ENCODE results near the gene PTH2. TPM values are rescaled to one million over a fixed set of nuclear protein-coding genes. Genes with fewer than 3 reads are reported as not detected.

The PTH2 gene
- polyA plus RNA-seq, 1 donor (not counting 4 experiments of a cell fraction or from before 2014, with no cell fraction given) = not detected

GRCh38 chr19:49459388-49459787 lies 36.1 kb upstream of the PTH2 start:
- H3K27me3 ChIP-seq (ENCODE audit: control insufficient read depth, extremely low read depth, insufficient read depth, low read length) = no peaks in the 10 kb centered on the region
- H3K4me2 ChIP-seq (ENCODE audit: control insufficient read depth, extremely low read depth, insufficient read depth, low read depth, low read length) = no peak overlapping the region
- H3K4me1 ChIP-seq (ENCODE audit: control insufficient read depth, extremely low read depth, insufficient read depth, low read length) = peaks cover 3% of the 10 kb centered on the region
- no peak for FAIRE-seq
- TF ChIP-seq EZH2 (IDR thresholded peaks at IDR 0.05; ENCODE audit: low read length) (no peak), CTCF (optimal IDR thresholded peaks at IDR 0.05 in 1 of 3, IDR thresholded peaks at IDR 0.05 in 1 of 3, conservative IDR thresholded peaks at IDR 0.05 in 1 of 3; ENCODE audit: extremely low read depth in 1 of 3, insufficient read depth in 2 of 3, low read length in 3 of 3) (no peak)
- no peaks in the 10 kb centered on the region for H3K9me1 ChIP-seq (ENCODE audit: control insufficient read depth, extremely low read depth, insufficient read depth, low read length)
- H3K27ac ChIP-seq (ENCODE audit: control insufficient read depth, insufficient read depth, low read length) = no peak overlapping the region
- peaks cover 2% of the 10 kb centered on the region for H3K79me2 ChIP-seq (ENCODE audit: control insufficient read depth, insufficient read depth, low read length)
- dilution Hi-C loops (cut with MboI; ENCODE audit: extremely low pct_ligation_motif_present, low sequenced_read_pairs) = no loop called here
- no peak overlapping the region for H2AFZ ChIP-seq (ENCODE audit: control insufficient read depth, low read length)
- H3K9me3 ChIP-seq (ENCODE audit: control insufficient read depth, low read depth, low read length) = no peaks in the 10 kb centered on the region
- H4K20me1 ChIP-seq (ENCODE audit: control insufficient read depth, extremely low read depth, insufficient read depth, low read length) = no peaks in the 10 kb centered on the region
- no peak overlapping the region for H3K4me3 ChIP-seq (ENCODE audit: control insufficient read depth in 2 of 3, extremely low read depth in 1 of 3, insufficient read depth in 2 of 3, low read depth in 1 of 3, low read length in 3 of 3)
- peaks cover 4 to 5% of the 10 kb centered on the region in 2 experiments for H3K36me3 ChIP-seq (ENCODE audit: control insufficient read depth in 2 of 2, extremely low read depth in 1 of 2, insufficient read depth in 2 of 2, low read length in 2 of 2)
- H3K9ac ChIP-seq (ENCODE audit: control insufficient read depth, extremely low read depth, insufficient read depth, low read length) = no peak overlapping the region
- DNase-seq (ENCODE audit: low read depth, low spot score) = no peak

- H3K4me3 ChIP-seq (ENCODE audit: control insufficient read depth in 2 of 3, extremely low read depth in 1 of 3, insufficient read depth in 2 of 3, low read depth in 1 of 3, low read length in 3 of 3) = no peak overlapping the region
- H3K9me3 ChIP-seq (ENCODE audit: control insufficient read depth, low read depth, low read length) = no peaks in the 10 kb centered on the region
- H3K27me3 ChIP-seq (ENCODE audit: control insufficient read depth, extremely low read depth, insufficient read depth, low read length) = no peaks in the 10 kb centered on the region
- H3K79me2 ChIP-seq (ENCODE audit: control insufficient read depth, insufficient read depth, low read length) = peaks cover 8% of the 10 kb centered on the region
- H3K9ac ChIP-seq (ENCODE audit: control insufficient read depth, extremely low read depth, insufficient read depth, low read length) = no peak overlapping the region
- H3K9me1 ChIP-seq (ENCODE audit: control insufficient read depth, extremely low read depth, insufficient read depth, low read length) = no peaks in the 10 kb centered on the region
- no peak for DNase-seq (ENCODE audit: low read depth, low spot score)
- peaks cover 4 to 5% of the 10 kb centered on the region in 2 experiments for H3K36me3 ChIP-seq (ENCODE audit: control insufficient read depth in 2 of 2, extremely low read depth in 1 of 2, insufficient read depth in 2 of 2, low read length in 2 of 2)
- TF ChIP-seq CTCF (optimal IDR thresholded peaks at IDR 0.05 in 1 of 3, IDR thresholded peaks at IDR 0.05 in 1 of 3, conservative IDR thresholded peaks at IDR 0.05 in 1 of 3; ENCODE audit: extremely low read depth in 1 of 3, insufficient read depth in 2 of 3, low read length in 3 of 3) = no peak
- no peak for TF ChIP-seq EZH2 (IDR thresholded peaks at IDR 0.05; ENCODE audit: low read length)
- H3K4me2 ChIP-seq (ENCODE audit: control insufficient read depth, extremely low read depth, insufficient read depth, low read depth, low read length) = no peak overlapping the region
- no peak overlapping the region for H2AFZ ChIP-seq (ENCODE audit: control insufficient read depth, low read length)
- H4K20me1 ChIP-seq (ENCODE audit: control insufficient read depth, extremely low read depth, insufficient read depth, low read length) = no peaks in the 10 kb centered on the region
- H3K27ac ChIP-seq (ENCODE audit: control insufficient read depth, insufficient read depth, low read length) = no peak overlapping the region
- H3K4me1 ChIP-seq (ENCODE audit: control insufficient read depth, extremely low read depth, insufficient read depth, low read length) = peaks cover 9% of the 10 kb centered on the region
- no peak for FAIRE-seq
- dilution Hi-C loops (cut with MboI; ENCODE audit: extremely low pct_ligation_motif_present, low sequenced_read_pairs) = no loop called here
These were observed 35.3 kb upstream of the PTH2 start for GRCh38 chr19:49458567-49458903.

Measured in keratinocyte (primary cell).